HG02970 (cell line): ENCODE data around the gene C16orf86.
"Not testable (repeated sequence)": the region's sequence is repeated elsewhere in the genome, so short reads cannot be mapped to it uniquely, and the experiment has no call there.

Experiments used
- ATAC-seq: cut with Tn5 transposase; IDR thresholded peaks from one replicate; pipeline ENCODE4 v1.9.1; 2021; ENCODE audit warnings: mild to moderate bottlenecking, moderate library complexity, moderate number of reproducible peaks; ENCODE audit not compliant: unreplicated experiment, low FRiP score

Gene C16orf86

DNA sequence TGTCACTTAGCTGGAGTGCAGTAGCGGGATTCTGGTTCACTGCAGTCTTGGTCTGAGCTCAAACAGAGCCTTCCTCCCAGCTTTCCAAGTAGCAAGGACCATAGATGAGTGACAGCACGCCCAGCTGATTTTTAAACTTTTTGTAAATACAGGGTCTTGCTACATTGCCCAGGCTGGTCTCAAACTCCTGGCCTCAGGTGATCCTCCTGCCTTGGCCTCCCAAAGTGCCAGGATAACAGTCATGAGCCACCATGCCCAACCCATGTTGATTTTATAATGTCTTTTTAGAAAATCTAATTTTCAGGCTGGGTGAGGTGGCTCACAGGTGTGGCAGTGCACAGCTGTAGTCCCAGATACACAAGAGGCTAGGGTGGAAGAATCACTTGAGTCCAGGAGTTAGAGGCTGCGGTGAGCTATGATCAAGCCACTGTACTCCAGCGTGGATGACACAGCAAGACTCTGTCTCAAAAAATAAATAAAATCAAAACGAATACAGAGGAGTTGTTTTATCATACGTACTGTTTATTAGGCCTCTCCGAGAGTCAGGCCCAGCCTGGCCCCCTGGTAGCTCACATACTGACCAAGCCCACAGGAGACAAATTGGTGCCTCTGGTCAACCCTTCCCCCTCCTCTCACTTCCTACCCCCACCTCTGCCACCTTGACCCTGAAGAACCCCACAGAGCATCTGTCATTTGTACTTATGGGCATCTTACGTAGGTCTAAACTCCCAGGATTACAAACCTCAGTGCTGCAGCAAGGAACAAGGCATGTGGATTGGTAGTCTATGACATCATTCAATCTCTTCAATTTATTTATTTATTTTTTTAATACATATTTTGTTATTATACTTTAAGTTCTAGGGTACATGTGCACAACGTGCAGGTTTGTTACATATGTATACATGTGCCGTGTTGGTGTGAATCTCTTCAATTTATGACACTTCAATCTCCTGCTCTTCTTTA, 13.6 kb downstream of the C16orf86 start:
- ATAC-seq = no peak

DNA sequence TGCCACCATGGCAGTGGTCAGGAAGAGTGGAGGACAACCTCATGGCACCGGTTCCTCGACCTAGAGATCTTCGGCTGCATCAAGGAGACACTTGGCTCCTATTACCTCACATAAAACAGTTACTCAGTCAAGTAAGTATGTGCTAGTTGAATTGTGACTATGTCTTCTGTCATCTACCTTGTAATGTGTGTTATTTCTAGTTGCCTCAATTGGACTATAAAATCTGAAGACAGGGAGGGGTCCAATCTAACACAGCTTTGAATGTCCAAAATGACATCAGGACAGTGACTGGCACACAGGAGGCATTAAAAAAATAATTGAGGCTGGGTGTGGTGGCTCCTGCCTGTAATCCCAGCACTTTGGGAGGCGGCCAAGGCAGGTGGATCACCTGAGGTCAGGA, 17.2 kb downstream of the C16orf86 start:
- ATAC-seq = no peak

GRCh38 chr16:67685388-67686112, 18.9 kb downstream of the C16orf86 start:
- no peak for ATAC-seq

- ATAC-seq = not testable (repeated sequence)
Measured at GRCh38 chr16:67693517-67694285, 27.1 kb downstream of the C16orf86 start.

GRCh38 chr16:67694611-67695010, 28.0 kb downstream of the C16orf86 start:
- no peak for ATAC-seq

DNA sequence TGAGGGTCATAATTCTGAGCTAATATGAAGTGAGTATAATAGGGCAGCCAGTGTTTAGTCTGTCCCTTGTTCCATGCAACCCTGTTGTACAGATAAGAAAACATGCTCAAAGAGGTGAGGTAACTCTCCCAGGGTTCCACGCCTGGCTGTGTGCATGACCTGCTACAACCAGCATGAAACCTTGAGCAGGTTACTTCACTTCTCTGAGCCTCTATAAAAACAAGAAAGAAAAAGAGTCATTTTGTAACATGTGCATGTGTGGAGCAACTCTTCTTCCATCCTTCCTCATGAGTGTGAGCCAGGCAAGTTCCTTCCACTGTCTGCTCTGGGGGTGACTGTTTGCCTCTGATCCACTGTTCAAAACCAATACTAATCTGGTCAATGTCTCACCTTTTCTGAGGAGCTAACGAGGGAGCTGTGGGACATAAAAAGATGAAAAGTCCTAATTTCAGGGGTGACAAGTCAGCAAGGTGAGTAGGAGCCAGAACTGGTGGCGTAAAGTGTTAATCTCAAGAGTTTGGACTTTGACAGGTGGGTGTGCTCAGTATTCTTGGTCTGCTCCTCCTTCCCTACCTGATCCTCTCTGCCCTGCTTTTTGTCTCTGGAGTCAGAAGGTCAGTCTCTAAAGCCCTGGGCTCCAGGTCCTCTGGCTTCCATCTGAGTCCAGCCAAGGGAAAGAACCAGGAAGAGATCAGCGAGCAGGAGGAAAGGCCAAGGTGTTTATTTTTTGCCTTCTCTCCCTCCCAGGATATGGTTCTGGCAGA, 31.0 kb downstream of the C16orf86 start:
- ATAC-seq = no peak

DNA sequence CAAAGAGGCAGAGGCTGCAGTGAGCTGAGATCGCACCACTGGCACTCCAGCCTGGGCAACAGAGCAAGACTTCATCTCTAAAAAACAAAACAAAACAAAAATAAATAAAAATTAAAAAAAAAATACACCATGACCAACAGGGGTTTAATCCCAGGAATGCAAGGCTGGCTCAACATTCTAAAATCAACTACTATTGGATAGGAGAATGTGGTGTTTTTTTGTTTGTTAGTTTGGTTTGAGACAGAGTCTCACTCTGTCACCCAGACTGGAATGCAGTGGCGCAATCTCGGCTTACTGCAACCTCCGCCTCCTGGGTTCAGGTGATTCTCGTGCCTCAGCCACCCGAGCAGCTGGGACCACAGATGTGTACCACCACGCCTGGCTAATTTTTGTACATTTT, 32.7 kb downstream of the C16orf86 start:
- no peak for ATAC-seq

DNA sequence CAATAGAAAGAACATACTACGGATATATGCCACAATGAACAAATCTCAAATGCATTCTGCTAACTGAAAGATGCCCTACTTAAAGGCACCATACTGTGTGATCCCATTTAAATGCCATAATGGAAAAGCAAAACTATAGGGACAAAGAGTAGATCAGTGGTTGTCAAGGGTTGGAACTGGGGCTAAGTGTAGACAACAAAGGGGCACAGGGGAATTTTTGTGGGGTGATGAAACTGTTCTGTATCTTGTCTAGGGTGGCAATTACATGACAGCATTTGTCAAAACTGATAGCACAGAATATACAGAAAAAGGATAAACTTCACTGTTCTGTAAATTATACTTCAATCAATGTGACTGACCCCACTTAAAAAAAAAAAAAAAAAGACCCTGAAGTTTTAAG, 34.8 kb downstream of the C16orf86 start:
- ATAC-seq = no peak

DNA sequence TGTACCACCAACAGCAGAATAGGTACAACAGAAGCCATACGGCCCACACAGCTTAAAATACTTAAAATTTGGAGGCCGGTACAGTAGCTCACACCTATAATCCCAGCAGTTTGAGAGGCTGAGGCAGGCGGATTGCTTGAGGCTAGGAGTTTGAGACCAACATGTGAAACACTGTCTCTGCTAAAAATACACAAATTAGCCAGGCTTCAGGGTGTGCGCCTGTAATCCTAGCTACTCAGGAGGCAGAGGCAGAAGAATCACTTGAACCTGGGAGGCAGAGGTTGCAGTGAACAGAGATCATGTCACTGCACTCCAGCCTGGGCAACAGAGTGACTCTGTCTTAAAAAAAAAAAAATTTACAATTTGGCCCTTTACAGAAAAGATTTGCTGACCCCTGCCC, 35.5 kb downstream of the C16orf86 start:
- ATAC-seq = no peak

DNA sequence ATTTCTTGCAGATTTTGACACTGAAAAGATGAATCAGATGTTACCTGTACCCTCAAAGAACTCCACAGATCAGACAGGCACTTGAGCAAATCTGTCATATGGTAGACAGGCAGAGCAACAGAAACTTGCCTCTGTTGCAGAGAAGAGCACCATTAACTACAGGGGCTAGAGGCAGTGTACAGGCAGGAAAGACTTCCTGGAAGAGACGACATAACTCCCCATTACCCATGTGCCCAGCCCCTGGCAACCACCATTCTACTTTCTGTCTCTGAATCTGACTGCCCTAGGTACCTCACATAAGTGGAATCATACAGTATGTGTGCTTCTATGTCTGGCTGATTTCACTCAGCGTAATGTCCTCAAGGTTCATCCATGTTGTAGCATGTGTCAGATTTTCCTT, 37.0 kb downstream of the C16orf86 start:
- no peak for ATAC-seq

GRCh38 chr16:67704110-67704509, 37.5 kb downstream of the C16orf86 start:
- ATAC-seq = no peak

DNA sequence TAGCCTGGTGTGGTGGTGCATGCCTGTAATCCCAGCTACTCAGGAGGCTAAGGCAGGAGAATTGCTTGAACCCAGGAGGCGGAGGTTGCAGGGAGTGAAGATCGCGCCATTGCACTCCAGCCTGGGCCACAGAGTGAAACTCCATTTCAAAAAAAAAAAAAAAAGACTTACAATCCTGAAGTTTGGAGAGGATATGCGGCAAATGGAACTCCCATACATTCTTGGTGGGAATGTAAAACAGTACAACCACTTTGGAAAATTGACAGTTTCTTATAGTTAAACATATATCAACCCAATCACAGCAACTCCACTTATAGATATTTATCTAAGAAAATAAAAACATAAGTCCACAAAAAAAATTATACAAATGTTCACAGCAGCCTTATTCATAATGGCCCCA, 40.6 kb downstream of the C16orf86 start:
- ATAC-seq = no peak

- no peak for ATAC-seq
Measured at GRCh38 chr16:67707790-67708189, 41.2 kb downstream of the C16orf86 start.

DNA sequence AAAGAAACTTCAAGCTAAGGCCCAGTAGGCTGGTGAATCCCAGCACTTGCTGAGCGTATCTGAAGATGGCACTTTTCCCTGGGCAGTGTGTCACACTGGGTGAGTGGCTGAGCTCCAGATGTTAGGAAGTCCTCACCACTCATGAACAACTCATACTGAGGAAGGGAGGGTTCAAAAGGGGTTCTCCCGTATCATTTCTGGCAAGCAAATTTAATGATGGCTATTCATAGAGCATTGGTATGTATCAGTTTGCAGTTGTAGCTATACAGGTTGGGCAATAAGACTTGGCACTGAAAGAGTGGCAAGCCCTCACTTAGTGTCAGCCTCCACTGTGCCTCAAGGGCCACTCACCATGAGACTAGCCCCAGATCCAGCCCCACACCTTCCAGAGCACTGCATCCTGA, 41.8 kb downstream of the C16orf86 start:
- no peak for ATAC-seq

- ATAC-seq = no peak
Measured at GRCh38 chr16:67709050-67709449, 42.4 kb downstream of the C16orf86 start.

- ATAC-seq = no peak
Measured at GRCh38 chr16:67710607-67711006, 44.0 kb downstream of the C16orf86 start.

DNA sequence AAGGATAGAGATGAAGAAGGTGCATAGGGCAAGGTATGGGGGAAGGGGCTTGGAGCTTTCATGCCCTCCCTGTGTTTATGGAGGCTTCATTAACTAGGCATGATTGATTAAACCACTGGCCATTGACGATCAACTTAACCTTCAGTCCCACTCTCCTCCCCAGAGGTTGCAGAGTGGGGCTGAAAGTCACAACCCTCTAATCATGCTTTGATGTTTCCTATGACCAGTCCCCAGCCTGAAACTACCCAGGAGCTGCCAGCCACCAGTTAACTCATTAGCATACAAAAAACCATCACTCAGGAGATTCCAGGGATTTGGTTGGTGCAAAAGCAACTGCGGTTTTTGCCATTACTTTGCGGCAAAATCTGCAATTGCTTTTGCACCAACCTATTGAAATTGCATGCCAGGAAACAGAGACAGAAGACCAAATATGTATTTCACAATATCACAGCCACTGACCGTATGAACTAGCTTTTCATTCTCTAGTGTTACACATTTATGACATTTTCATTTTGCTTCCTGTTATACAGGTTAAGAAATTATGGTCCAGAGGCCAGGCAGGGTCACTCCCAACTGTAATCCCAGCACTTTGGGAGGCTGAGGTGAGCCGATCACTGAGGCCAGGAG, 47.1 kb downstream of the C16orf86 start:
- ATAC-seq = no peak

GRCh38 chr16:67714522-67714921, 47.9 kb downstream of the C16orf86 start:
- ATAC-seq = no peak

- ATAC-seq = no peak
Measured at GRCh38 chr16:67716097-67716496, 49.5 kb downstream of the C16orf86 start.
